Neuronal stem cell (in vitro differentiated cells): Measurements from ENCODE around the gene ZNRD2.
"Not testable (repeated sequence)": the region's sequence is repeated elsewhere in the genome, so short reads cannot be mapped to it uniquely, and the experiment has no call there.

Experiments
- DNase-seq: peaks from one replicate; pipeline ENCODE4 v3.0.0-alpha.2; 2013; ENCODE audit warnings: low spot score
- H2AFZ ChIP-seq: one replicate; pipeline ENCODE4 v1.6.1; 2013; ENCODE audit warnings: mild to moderate bottlenecking, low read length, inconsistent platforms
- H2AK5ac ChIP-seq: 2 replicates; pipeline ENCODE4 v1.6.1; 2013; ENCODE audit warnings: low read depth, mild to moderate bottlenecking, inconsistent platforms, low read length, moderate library complexity, mixed read lengths
- H2BK120ac ChIP-seq: 2 replicates; pipeline ENCODE4 v1.6.1; 2013; ENCODE audit warnings: low read depth, mild to moderate bottlenecking, inconsistent platforms, low read length, moderate library complexity, mixed read lengths
- H2BK12ac ChIP-seq: one replicate; pipeline ENCODE4 v1.6.1; 2013; ENCODE audit warnings: low read length, inconsistent platforms
- H2BK15ac ChIP-seq: 2 replicates; pipeline ENCODE4 v1.6.1; 2013; ENCODE audit warnings: mild to moderate bottlenecking, low read length, inconsistent platforms, mixed read lengths
- H2BK5ac ChIP-seq: one replicate; pipeline ENCODE4 v1.6.1; 2013; ENCODE audit warnings: inconsistent platforms, mild to moderate bottlenecking, low read length, moderate library complexity
- H3K14ac ChIP-seq: one replicate; pipeline ENCODE4 v1.6.1; 2013; ENCODE audit warnings: low read length, inconsistent platforms
- H3K18ac ChIP-seq: 2 replicates; pipeline ENCODE4 v1.6.1; 2013; ENCODE audit warnings: low read length, inconsistent platforms
- H3K23ac ChIP-seq: 2 replicates; pipeline ENCODE4 v1.6.1; 2013; ENCODE audit warnings: low read depth, mild to moderate bottlenecking, mixed read lengths, low read length, inconsistent platforms; ENCODE audit not compliant: poor library complexity
- H3K27ac ChIP-seq: replicated peaks from 3 replicates; pipeline ENCODE4 v1.5.1; 2013; ENCODE audit warnings: low read length, inconsistent platforms
- H3K27me3 ChIP-seq, 3 experiments: 2 replicates each; pipeline ENCODE4 v1.6.1; 2013; ENCODE audit warnings: low read length in 3 of 3, mild to moderate bottlenecking in 2 of 3, inconsistent platforms in 1 of 3, low read depth in 1 of 3, mixed read lengths in 1 of 3, moderate library complexity in 1 of 3; ENCODE audit not compliant: control insufficient read depth in 3 of 3, insufficient read depth in 3 of 3
- H3K36me3 ChIP-seq, 2 donors: replicated peaks in 1 of 2; 2 replicates each; pipeline ENCODE4 v1.6.1; 2013; ENCODE audit warnings: low read length in 2 of 2; ENCODE audit not compliant: control insufficient read depth in 2 of 2, insufficient read depth in 2 of 2
- H3K4ac ChIP-seq: 2 replicates; pipeline ENCODE4 v1.6.1; 2013; ENCODE audit warnings: inconsistent platforms, mild to moderate bottlenecking, low read length, moderate library complexity
- H3K4me1 ChIP-seq, 2 donors: 1 replicate in 1 of 2; 2 replicates in 1 of 2; pipeline ENCODE4 v1.6.1; 2013; ENCODE audit warnings: low read length in 2 of 2, low read depth in 1 of 2; ENCODE audit not compliant: control insufficient read depth in 2 of 2, insufficient read depth in 1 of 2
- H3K4me2 ChIP-seq: one replicate; pipeline ENCODE4 v1.6.1; 2013; ENCODE audit warnings: mild to moderate bottlenecking, low read length, inconsistent platforms; ENCODE audit not compliant: insufficient read depth, poor library complexity, severe bottlenecking
- H3K4me3 ChIP-seq, 2 donors: 2 replicates each; pipeline ENCODE4 v1.5.1; 2013; ENCODE audit warnings: low read length in 2 of 2, mild to moderate bottlenecking in 2 of 2, inconsistent platforms in 1 of 2, moderate library complexity in 1 of 2
- H3K79me1 ChIP-seq: one replicate; pipeline ENCODE4 v1.6.1; 2013; ENCODE audit warnings: low read depth, mild to moderate bottlenecking, inconsistent platforms, low read length, moderate library complexity
- H3K9ac ChIP-seq: one replicate; pipeline ENCODE4 v1.6.1; 2013; ENCODE audit warnings: mild to moderate bottlenecking, low read depth, low read length, inconsistent platforms; ENCODE audit not compliant: poor library complexity
- H3K9me3 ChIP-seq, 2 donors: replicated peaks in 1 of 2; 2 replicates each; pipeline versions ENCODE3 to v1.6.1; 2013; ENCODE audit warnings: low read length in 2 of 2, mild to moderate bottlenecking in 2 of 2, inconsistent platforms in 1 of 2, low read depth in 1 of 2, mixed read lengths in 1 of 2, moderate library complexity in 1 of 2; ENCODE audit not compliant: control insufficient read depth in 2 of 2, insufficient read depth in 1 of 2
- H4K8ac ChIP-seq: one replicate; pipeline ENCODE4 v1.6.1; 2013; ENCODE audit warnings: low read depth, mild to moderate bottlenecking, inconsistent platforms, low read length, moderate library complexity
- H4K91ac ChIP-seq: one replicate; pipeline ENCODE4 v1.6.1; 2013; ENCODE audit warnings: low read length, low read depth, mild to moderate bottlenecking, inconsistent platforms; ENCODE audit not compliant: poor library complexity
- WGBS, 2 donors: extraction: QIAGEN DNeasy Blood & Tissue Kit; methylation state at CpG; one replicate each; pipeline ENCODE4 v1.1.7; 2013; ENCODE audit warnings: missing lambda C conversion rate in 2 of 2, mixed read lengths in 1 of 2; ENCODE audit not compliant: insufficient read length in 2 of 2, insufficient replicate concordance in 1 of 2; ENCODE audit errors: extremely low coverage in 2 of 2; 5-methylcytosine and 5-hydroxymethylcytosine counted together

ZNRD2 gene

GRCh38 chr11:65564879-65565559 lies 5.3 kb upstream of the ZNRD2 start:
- H2AFZ ChIP-seq, H4K91ac ChIP-seq, H3K9ac ChIP-seq, H2BK5ac ChIP-seq, H3K36me3 ChIP-seq, H2AK5ac ChIP-seq, DNase-seq, H3K4me2 ChIP-seq, H3K27ac ChIP-seq, H3K79me1 ChIP-seq, H3K23ac ChIP-seq, H3K4me3 ChIP-seq, H2BK120ac ChIP-seq, H3K14ac ChIP-seq, H2BK12ac ChIP-seq, H3K18ac ChIP-seq, H3K9me3 ChIP-seq, H4K8ac ChIP-seq, H3K4ac ChIP-seq, H3K27me3 ChIP-seq, H2BK15ac ChIP-seq: not testable (repeated sequence)
- peaks cover 24% of the 10 kb centered on the region in 2 donors for H3K4me1 ChIP-seq
- no CpG with 5 or more reads among the region's 12 CpGs for WGBS, 2 donors

GRCh38 chr11:65565624-65566453 lies 4.4 kb upstream of the ZNRD2 start:
- H2BK5ac ChIP-seq: no peak overlapping the region
- no peak overlapping the region for H2BK120ac ChIP-seq
- no peak overlapping the region for H2AFZ ChIP-seq
- H3K14ac ChIP-seq: no peak overlapping the region
- no peak overlapping the region for H4K91ac ChIP-seq
- no peak overlapping the region for H3K4ac ChIP-seq
- H3K23ac ChIP-seq: no peak overlapping the region
- no peak overlapping the region for H2AK5ac ChIP-seq
- H2BK15ac ChIP-seq: no peak overlapping the region
- H3K27ac ChIP-seq: no peak overlapping the region
- no peak for DNase-seq
- H4K8ac ChIP-seq: no peak overlapping the region
- no peaks in the 10 kb centered on the region for H3K79me1 ChIP-seq
- H3K9me3 ChIP-seq: no peaks in the 10 kb centered on the region
- no peak overlapping the region for H2BK12ac ChIP-seq
- H3K9ac ChIP-seq: no peak overlapping the region
- H3K27me3 ChIP-seq: no peaks in the 10 kb centered on the region
- H3K36me3 ChIP-seq: no peaks in the 10 kb centered on the region
- H3K4me3 ChIP-seq: no peak overlapping the region
- no peak overlapping the region for H3K4me2 ChIP-seq
- H3K18ac ChIP-seq: no peak overlapping the region
- H3K4me1 ChIP-seq: peaks cover 18 to 19% of the 10 kb centered on the region in 2 donors
- no CpG with 5 or more reads among the region's 7 CpGs for WGBS, 2 donors

GRCh38 chr11:65569164-65569972 lies 909 bp upstream of the ZNRD2 start:
- peaks cover 7% of the 10 kb centered on the region for H3K79me1 ChIP-seq
- no peaks in the 10 kb centered on the region for H3K9me3 ChIP-seq
- H2BK120ac ChIP-seq: no peak overlapping the region
- peak overlapping the region; percentile 57 for H2BK5ac ChIP-seq
- H4K91ac ChIP-seq: no peak overlapping the region
- H3K4me2 ChIP-seq: peak overlapping the region; percentile 88
- H3K23ac ChIP-seq: no peak overlapping the region
- H2BK12ac ChIP-seq: no peak overlapping the region
- H2AK5ac ChIP-seq: no peak overlapping the region
- H3K14ac ChIP-seq: peak overlapping the region; percentile 3
- no peak overlapping the region for H3K4ac ChIP-seq
- no peak for DNase-seq
- peaks cover 0 to 2% (median 0%) of the 10 kb centered on the region in 3 experiments for H3K27me3 ChIP-seq
- peaks cover 28 to 30% of the 10 kb centered on the region in 2 donors for H3K4me1 ChIP-seq
- peak overlapping the region; percentile 80 to 92 for H3K4me3 ChIP-seq
- H4K8ac ChIP-seq: no peak overlapping the region
- H3K36me3 ChIP-seq: peaks cover 4 to 5% of the 10 kb centered on the region in 2 donors
- peak overlapping the region; percentile 7 for H2BK15ac ChIP-seq
- peak overlapping the region; percentile 94 for H3K9ac ChIP-seq
- H3K27ac ChIP-seq: peak overlapping the region; percentile 96
- peak overlapping the region; percentile 74 for H2AFZ ChIP-seq
- WGBS, 2 donors: no CpG with 5 or more reads among the region's 28 CpGs
- H3K18ac ChIP-seq: peak overlapping the region; percentile 95
